Liver (tissue), 9 donors: ENCODE data around the gene DAP3. TPM values are rescaled to one million over a fixed set of nuclear protein-coding genes. Genes with fewer than 3 reads are reported as not detected.
"Not testable (repeated sequence)": the region's sequence is repeated elsewhere in the genome, so short reads cannot be mapped to it uniquely, and the experiment has no call there.

Source experiments
- DNase-seq: peaks from one replicate; pipeline ENCODE4 v3.0.0-alpha.2; 2017; ENCODE audit warnings: low spot score
- H3K27ac ChIP-seq, 2 donors: one replicate each; pipeline ENCODE4 v1.7.0; 2013; ENCODE audit warnings: inconsistent platforms in 2 of 2, low read length in 2 of 2, control low read depth in 1 of 2, low read depth in 1 of 2, mild to moderate bottlenecking in 1 of 2
- H3K27me3 ChIP-seq, 4 donors: one replicate each; pipeline versions ENCODE4 v1.6.1 to v1.7.0; 2013; ENCODE audit warnings: low read length in 3 of 4, inconsistent platforms in 1 of 4, mild to moderate bottlenecking in 1 of 4, moderate library complexity in 1 of 4; ENCODE audit not compliant: control insufficient read depth in 4 of 4, insufficient read depth in 4 of 4
- H3K36me3 ChIP-seq, 4 donors: one replicate each; pipeline versions ENCODE4 v1.6.1 to v1.7.0; 2013; ENCODE audit warnings: low read length in 3 of 4, mild to moderate bottlenecking in 3 of 4, low read depth in 1 of 4, moderate library complexity in 1 of 4; ENCODE audit not compliant: control insufficient read depth in 4 of 4, insufficient read depth in 3 of 4
- H3K4me1 ChIP-seq, 4 donors: one replicate each; pipeline versions ENCODE4 v1.6.1 to v1.7.0; 2013; ENCODE audit warnings: low read length in 3 of 4, mild to moderate bottlenecking in 3 of 4, moderate library complexity in 1 of 4; ENCODE audit not compliant: control insufficient read depth in 4 of 4, insufficient read depth in 4 of 4
- H3K4me3 ChIP-seq, 3 donors: one replicate each; pipeline versions ENCODE4 v1.6.1 to v1.7.0; 2013; ENCODE audit warnings: low read length in 3 of 3, control low read depth in 1 of 3, low read depth in 1 of 3, mild to moderate bottlenecking in 1 of 3
- H3K9ac ChIP-seq, 2 donors: one replicate each; pipeline ENCODE4 v1.7.0; 2013; ENCODE audit warnings: low read length in 2 of 2, mild to moderate bottlenecking in 2 of 2, moderate library complexity in 2 of 2, control low read depth in 1 of 2, low read depth in 1 of 2
- H3K9me3 ChIP-seq, 4 donors: one replicate each; pipeline versions ENCODE4 v1.6.1 to v1.7.0; 2013; ENCODE audit warnings: low read length in 3 of 4; ENCODE audit not compliant: control insufficient read depth in 4 of 4
- ATF3 ChIP-seq: IDR thresholded peaks from 2 replicates; pipeline ENCODE4 v1.6.1; 2016; ENCODE audit warnings: antibody characterized with exemption
- EGR1 ChIP-seq, 2 donors: IDR thresholded peaks; 2 replicates each; pipeline ENCODE4 v1.6.1; 2016 to 2018; ENCODE audit warnings: antibody characterized with exemption in 2 of 2, low read depth in 2 of 2
- FOXA2 ChIP-seq: IDR thresholded peaks from 2 replicates; pipeline ENCODE4 v1.6.1; 2016; ENCODE audit warnings: antibody characterized with exemption
- GABPA ChIP-seq, 2 donors: IDR thresholded peaks in 1 of 2; conservative IDR thresholded peaks in 1 of 2; 2 replicates each; pipeline ENCODE4 v1.6.1; 2016; ENCODE audit warnings: antibody characterized with exemption in 2 of 2, mild to moderate bottlenecking in 1 of 2, moderate library complexity in 1 of 2
- HNF4A ChIP-seq, 2 donors: conservative IDR thresholded peaks; 2 replicates each; pipeline ENCODE4 v1.6.1; 2016; ENCODE audit warnings: antibody characterized with exemption in 2 of 2, mild to moderate bottlenecking in 2 of 2
- HNF4G ChIP-seq: IDR thresholded peaks from 2 replicates; pipeline ENCODE4 v1.6.1; 2016; ENCODE audit warnings: antibody characterized with exemption
- JUND ChIP-seq, 2 donors: IDR thresholded peaks; 2 replicates each; pipeline ENCODE4 v1.6.1; 2016; ENCODE audit warnings: antibody characterized with exemption in 2 of 2
- NR2F2 ChIP-seq: IDR thresholded peaks from 2 replicates; pipeline ENCODE4 v1.6.1; 2016; ENCODE audit warnings: antibody characterized with exemption
- RAD21 ChIP-seq, 2 donors: IDR thresholded peaks; 2 replicates each; pipeline ENCODE4 v1.6.1; 2016; ENCODE audit warnings: antibody characterized with exemption in 2 of 2, mild to moderate bottlenecking in 2 of 2
- RXRA ChIP-seq, 2 donors: IDR thresholded peaks; 2 replicates each; pipeline ENCODE4 v1.6.1; 2017 to 2018; ENCODE audit warnings: antibody characterized with exemption in 2 of 2, mild to moderate bottlenecking in 1 of 2
- SP1 ChIP-seq: IDR thresholded peaks from 2 replicates; pipeline ENCODE4 v1.6.1; 2018; ENCODE audit warnings: antibody characterized with exemption, mild to moderate bottlenecking
- TAF1 ChIP-seq: conservative IDR thresholded peaks from 2 replicates; pipeline ENCODE4 v1.6.1; 2016; ENCODE audit warnings: antibody characterized with exemption, mild to moderate bottlenecking
- YY1 ChIP-seq: IDR thresholded peaks from 2 replicates; pipeline ENCODE4 v1.6.1; 2016; ENCODE audit warnings: antibody characterized with exemption, mild to moderate bottlenecking
- ZBTB33 ChIP-seq: IDR thresholded peaks from 2 replicates; pipeline ENCODE4 v1.6.1; 2016; ENCODE audit warnings: antibody characterized with exemption
- WGBS: extraction: QIAGEN DNeasy Blood & Tissue Kit; methylation state at CpG from one replicate; pipeline ENCODE4 v1.1.7; 2013; 5-methylcytosine and 5-hydroxymethylcytosine counted together
- polyA plus RNA-seq, 2 donors: library from polyadenylated mRNA; stranded (reverse) in 1 of 2; unstranded in 1 of 2; fragments of 200-250 nt in 1 of 2; fragments of >200 nt in 1 of 2; fragmentation: Nextera tagmentation in 1 of 2; extraction: Ambion mirVana in 1 of 2; gene quantifications; one replicate each; pipeline versions ENCODE4 v1.2.1 to v1.2.3, GENCODE V29; 2013 to 2015
- total RNA-seq, 2 donors: library from RNA; depleted of rRNA; stranded (reverse); fragments of >200 nt; gene quantifications; one replicate each; pipeline ENCODE4 v1.2.3, GENCODE V29; 2014
- TF ChIP-seq, protein P1 (sequence below): fragments of 150-350 bp; IDR thresholded peaks from 2 replicates; pipeline ENCODE4 v1.5.1; 2017; ENCODE audit warnings: improper control_type of control experiment, low read depth, low read length; ENCODE audit not compliant: missing input control
- donor health status: healthy.
- donor health status: healthy.
- donor health status: healthy.
- donor health status: healthy.
- donor health status: healthy.

Gene DAP3
- total and polyA plus RNA-seq, 4 donors: 43.1 to 59.3 (median 57.3) TPM

DNA sequence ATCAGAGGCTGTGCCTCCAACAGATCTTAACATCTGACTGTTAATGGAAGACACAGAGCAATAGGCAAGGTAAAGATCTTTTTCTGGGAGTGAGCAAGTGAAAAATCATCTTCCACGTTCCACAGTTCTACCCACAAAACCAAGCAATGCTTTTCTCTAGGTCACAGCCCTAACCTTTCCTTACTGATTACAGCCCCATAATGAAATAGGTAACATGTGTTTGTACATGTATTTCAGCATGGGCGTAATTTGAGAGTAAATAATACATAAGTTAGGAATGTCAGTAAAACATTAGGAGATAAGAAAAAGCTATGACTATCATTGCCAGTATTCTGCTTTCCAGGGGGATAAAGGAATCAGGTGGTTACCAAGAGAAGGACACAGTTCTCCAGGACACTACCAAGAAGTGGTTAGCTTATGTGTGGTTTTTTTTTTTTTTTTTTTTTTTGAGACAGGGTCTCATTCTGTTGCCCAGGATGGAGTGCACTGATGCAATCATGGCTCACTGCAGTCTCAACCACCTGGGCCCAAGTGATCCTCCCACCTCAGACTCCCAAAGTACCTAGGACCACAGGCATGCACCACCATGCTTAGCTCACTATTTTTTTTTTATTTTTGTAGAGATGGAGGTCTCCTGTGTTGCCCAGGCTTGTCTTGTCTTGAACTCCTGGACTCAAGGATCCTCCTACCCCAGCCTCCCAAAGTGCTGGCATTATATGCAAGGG is 72.0 kb downstream of the DAP3 start:
- no peak for DNase-seq
- TF ChIP-seq HNF4A (conservative IDR thresholded peaks at IDR 0.05) (no peak), EGR1 (IDR thresholded peaks at IDR 0.05; ENCODE audit: low read depth in 2 of 2) (no peak), JUND (IDR thresholded peaks at IDR 0.05) (no peak), RAD21 (IDR thresholded peaks at IDR 0.05) (no peak), NR2F2 (no peak), HNF4G (no peak), SP1 (no peak), RXRA (IDR thresholded peaks at IDR 0.05) (no peak), FOXA2 (no peak), YY1 (no peak)
- TF ChIP-seq, protein P1, sequence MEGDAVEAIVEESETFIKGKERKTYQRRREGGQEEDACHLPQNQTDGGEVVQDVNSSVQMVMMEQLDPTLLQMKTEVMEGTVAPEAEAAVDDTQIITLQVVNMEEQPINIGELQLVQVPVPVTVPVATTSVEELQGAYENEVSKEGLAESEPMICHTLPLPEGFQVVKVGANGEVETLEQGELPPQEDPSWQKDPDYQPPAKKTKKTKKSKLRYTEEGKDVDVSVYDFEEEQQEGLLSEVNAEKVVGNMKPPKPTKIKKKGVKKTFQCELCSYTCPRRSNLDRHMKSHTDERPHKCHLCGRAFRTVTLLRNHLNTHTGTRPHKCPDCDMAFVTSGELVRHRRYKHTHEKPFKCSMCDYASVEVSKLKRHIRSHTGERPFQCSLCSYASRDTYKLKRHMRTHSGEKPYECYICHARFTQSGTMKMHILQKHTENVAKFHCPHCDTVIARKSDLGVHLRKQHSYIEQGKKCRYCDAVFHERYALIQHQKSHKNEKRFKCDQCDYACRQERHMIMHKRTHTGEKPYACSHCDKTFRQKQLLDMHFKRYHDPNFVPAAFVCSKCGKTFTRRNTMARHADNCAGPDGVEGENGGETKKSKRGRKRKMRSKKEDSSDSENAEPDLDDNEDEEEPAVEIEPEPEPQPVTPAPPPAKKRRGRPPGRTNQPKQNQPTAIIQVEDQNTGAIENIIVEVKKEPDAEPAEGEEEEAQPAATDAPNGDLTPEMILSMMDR: no peak
- Histone ChIP-seq H3K4me1 (no peaks in the 10 kb centered on the region), H3K27me3 (no peaks in the 10 kb centered on the region), H3K4me3 (no peak overlapping the region), H3K9ac (no peak overlapping the region), H3K36me3 (peaks cover 12 to 64% (median 51%) of the 10 kb centered on the region in 4 donors), H3K27ac (no peak overlapping the region), H3K9me3 (no peaks in the 10 kb centered on the region)
- 95% methylated on average over 2 of the region's 2 CpGs for WGBS

DNA sequence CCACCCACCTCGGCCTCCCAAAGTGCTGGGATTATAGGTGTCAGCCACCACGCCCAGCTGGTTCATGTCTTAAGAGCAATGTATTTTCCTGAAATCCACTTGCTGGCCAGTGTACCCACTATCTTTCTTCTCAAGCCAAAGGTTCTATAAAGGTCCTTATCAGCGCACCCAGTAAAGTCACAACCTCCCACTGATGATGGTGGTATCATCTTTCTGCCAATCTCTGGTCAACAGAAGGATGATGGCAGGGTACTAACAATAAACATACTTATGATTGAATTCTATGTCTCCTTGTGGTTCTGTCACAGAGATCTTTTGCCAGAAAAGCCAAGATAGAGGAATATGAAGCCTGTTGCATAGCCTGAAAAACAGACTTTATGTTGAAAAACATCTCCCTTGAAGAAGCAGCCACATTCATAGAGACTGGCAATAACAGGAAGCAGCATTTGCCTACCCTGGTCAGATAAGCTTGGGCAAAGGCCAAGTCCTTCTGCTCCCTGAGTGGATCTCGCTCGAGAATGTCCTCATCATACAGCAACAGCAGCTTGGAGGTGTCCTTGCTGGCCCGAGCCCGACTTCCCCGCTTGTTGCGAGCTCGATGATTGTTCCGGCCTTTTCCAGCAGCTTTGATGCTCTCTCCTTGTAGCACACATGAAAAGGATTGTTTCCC is 73.0 kb downstream of the DAP3 start:
- 93% methylated on average over 11 of the region's 11 CpGs for WGBS
- H3K4me3 ChIP-seq: no peak overlapping the region
- DNase-seq: no peak
- H3K36me3 ChIP-seq: peaks cover 15 to 65% (median 51%) of the 10 kb centered on the region in 4 donors
- no peaks in the 10 kb centered on the region for H3K4me1 ChIP-seq
- H3K27ac ChIP-seq: no peak overlapping the region
- H3K9ac ChIP-seq: no peak overlapping the region
- TF ChIP-seq TAF1 (no peak), FOXA2 (no peak), ZBTB33 (no peak), GABPA (IDR thresholded peaks at IDR 0.05 in 1 of 2, conservative IDR thresholded peaks at IDR 0.05 in 1 of 2) (no peak), ATF3 (no peak), HNF4G (no peak), RXRA (IDR thresholded peaks at IDR 0.05) (no peak), NR2F2 (no peak)
- H3K9me3 ChIP-seq: no peaks in the 10 kb centered on the region
- no peaks in the 10 kb centered on the region for H3K27me3 ChIP-seq

DNA sequence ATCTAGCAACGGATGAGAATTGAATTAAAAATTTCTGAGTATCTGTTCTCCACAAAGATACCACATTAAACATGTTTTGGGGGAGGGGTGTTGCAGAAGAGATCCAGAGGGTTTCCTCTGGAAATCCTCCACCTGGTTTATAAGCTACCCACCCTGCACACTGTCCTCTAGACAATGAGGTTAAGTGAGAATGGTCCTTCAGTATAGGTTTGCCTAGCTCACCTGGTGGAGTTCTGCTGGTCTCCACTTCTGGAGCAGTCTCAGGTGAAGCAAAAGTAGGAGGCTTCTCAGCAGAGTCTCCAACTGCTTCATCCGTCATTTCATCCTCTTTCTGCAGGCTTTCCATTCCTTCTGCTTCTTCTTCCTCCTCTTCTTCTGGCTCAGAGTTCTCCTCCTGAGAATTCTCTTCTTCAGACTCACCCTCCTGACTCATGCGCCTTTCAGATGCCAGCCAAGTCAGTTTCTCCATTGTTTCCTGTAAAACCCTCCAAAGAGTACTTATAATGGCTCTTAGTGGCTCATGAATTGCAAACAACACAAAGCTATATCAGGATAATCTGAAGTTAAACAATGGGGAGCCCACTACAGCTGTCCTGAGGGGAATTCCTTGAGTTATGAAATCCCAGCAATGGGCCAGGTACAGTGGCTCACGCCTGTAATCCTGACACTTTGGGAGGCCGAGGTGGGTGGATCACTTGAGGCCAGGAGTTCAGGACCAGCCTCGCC is 74.4 kb downstream of the DAP3 start:
- not testable (repeated sequence) for H3K27me3 ChIP-seq, H3K4me1 ChIP-seq, H3K27ac ChIP-seq, DNase-seq, H3K9me3 ChIP-seq, H3K4me3 ChIP-seq, H3K9ac ChIP-seq
- WGBS: 93% methylated on average over 6 of the region's 6 CpGs
- H3K36me3 ChIP-seq: peaks cover 12 to 67% (median 48%) of the 10 kb centered on the region in 4 donors

DNA sequence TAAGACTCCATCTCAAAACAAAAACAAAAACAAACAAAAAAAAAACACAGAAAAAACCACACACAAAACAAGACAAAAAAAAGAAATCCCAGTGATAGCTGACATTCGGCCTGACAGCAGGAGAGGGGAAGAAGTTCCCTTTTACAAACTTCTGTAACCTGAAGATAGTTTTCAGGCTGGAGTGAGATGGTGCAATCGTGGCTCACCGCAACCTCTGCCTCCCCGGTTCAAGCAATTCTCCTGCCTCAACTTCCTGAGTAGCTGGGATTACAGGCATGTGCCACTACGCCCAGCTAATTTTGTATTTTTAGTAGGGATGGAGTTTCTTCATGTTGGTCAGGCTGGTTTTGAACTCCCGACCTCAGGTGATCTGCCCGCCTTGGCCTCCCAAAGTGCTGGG is 75.1 kb downstream of the DAP3 start:
- H3K4me1 ChIP-seq, H3K27ac ChIP-seq, H3K4me3 ChIP-seq, H3K9ac ChIP-seq, H3K27me3 ChIP-seq, DNase-seq, H3K9me3 ChIP-seq: not testable (repeated sequence)
- 88% methylated on average over 7 of the region's 7 CpGs for WGBS
- H3K36me3 ChIP-seq: peaks cover 9 to 73% (median 48%) of the 10 kb centered on the region in 4 donors
